ENCODE results near the gene SLC10A7. TPM values are rescaled to one million over a fixed set of nuclear protein-coding genes. Genes with fewer than 3 reads are reported as not detected.

SLC10A7 gene
- total and polyA plus RNA-seq, 7 donors = 1.4 to 9.3 (median 5.3) TPM

DNA sequence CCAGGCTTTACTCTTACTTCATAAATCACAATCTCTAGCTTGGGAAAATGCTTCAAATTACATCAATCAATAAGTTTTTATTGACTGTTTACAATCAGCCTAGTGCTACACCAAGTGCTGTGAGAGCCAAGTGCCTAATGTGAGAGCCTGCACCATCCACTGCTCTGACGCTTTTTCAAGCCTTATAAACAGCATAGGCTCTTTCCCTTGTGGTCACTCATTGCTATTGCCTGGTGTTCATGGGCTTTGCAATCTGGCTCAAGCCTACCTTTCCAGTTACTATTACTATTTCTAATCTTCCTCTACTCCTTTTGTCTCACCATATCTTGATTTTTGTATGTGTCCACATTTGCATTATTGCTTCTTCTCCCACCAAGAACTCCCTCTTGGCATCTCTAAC is 230.4 kb downstream of the SLC10A7 start:
- WGBS, 2 donors = 98 to 99% methylated on average over 1 of the region's 1 CpG
- Histone ChIP-seq H3K36me3 (peaks cover 0 to 14% (median 2%) of the 10 kb centered on the region in 4 donors), H3K9me3 (no peaks in the 10 kb centered on the region), H3K27me3 (no peaks in the 10 kb centered on the region), H3K4me1 (no peaks in the 10 kb centered on the region), H3K27ac (no peak overlapping the region), H3K4me3 (no peak overlapping the region)
- intact Hi-C loops (cut with DNase I) = no loop called here
- TF ChIP-seq POLR2A (IDR thresholded peaks at IDR 0.05) (no peak), POLR2AphosphoS5 (IDR thresholded peaks at IDR 0.05) (no peak)
- no peak for DNase-seq

DNA sequence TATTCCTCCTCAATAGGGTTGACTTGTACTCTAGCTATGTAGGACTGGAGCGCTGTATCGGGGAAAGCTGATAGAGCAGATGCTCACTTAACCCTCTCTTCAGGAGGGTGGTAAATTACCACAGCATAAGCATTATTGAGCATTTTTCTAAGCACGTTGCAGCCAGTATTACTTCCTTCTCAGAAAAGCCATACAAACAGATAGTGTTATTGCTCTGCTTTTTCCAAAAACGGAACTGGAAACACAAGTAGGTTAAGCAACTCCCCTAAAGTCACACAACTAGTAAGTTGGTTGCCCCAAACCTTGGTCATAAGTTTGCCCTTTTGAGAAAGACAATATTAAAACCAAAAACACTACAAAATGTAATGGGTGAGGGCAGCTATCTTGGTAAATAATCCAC is 233.5 kb downstream of the SLC10A7 start:
- DNase-seq = no peak
- 63 to 77% methylated on average over 4 of the region's 4 CpGs for WGBS, 2 donors
- Histone ChIP-seq H3K27me3 (no peaks in the 10 kb centered on the region), H3K4me1 (no peaks in the 10 kb centered on the region), H3K4me3 (no peak overlapping the region), H3K27ac (no peak overlapping the region), H3K9me3 (no peaks in the 10 kb centered on the region), H3K36me3 (peaks cover 0 to 18% (median 2%) of the 10 kb centered on the region in 4 donors)
- TF ChIP-seq EP300 (IDR thresholded peaks at IDR 0.05) (no peak), POLR2A (IDR thresholded peaks at IDR 0.05) (no peak), POLR2AphosphoS5 (IDR thresholded peaks at IDR 0.05) (no peak)
- TF ChIP-seq, protein P1, sequence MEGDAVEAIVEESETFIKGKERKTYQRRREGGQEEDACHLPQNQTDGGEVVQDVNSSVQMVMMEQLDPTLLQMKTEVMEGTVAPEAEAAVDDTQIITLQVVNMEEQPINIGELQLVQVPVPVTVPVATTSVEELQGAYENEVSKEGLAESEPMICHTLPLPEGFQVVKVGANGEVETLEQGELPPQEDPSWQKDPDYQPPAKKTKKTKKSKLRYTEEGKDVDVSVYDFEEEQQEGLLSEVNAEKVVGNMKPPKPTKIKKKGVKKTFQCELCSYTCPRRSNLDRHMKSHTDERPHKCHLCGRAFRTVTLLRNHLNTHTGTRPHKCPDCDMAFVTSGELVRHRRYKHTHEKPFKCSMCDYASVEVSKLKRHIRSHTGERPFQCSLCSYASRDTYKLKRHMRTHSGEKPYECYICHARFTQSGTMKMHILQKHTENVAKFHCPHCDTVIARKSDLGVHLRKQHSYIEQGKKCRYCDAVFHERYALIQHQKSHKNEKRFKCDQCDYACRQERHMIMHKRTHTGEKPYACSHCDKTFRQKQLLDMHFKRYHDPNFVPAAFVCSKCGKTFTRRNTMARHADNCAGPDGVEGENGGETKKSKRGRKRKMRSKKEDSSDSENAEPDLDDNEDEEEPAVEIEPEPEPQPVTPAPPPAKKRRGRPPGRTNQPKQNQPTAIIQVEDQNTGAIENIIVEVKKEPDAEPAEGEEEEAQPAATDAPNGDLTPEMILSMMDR (IDR thresholded peaks at IDR 0.05) = no peak
- intact Hi-C loops (cut with DNase I) = no loop called here

DNA sequence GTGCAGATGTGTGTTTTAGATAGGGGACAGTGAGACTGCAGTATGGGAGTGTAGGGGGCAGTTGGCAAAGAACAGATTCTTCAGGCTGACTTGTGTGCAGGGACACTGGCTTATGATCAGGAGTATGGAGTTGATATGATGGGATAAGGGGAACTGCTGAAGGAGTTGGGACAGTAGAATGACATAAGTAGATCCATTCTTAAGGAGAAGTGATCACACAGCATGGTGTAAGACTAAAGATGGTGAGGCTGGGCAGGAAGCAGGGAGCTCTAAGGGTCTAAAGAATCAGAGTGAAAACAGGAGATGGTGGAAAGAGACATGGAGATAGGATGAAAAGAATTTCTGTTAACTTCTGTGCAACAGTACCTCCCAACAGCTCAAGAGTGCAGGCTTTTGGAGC is 236.7 kb downstream of the SLC10A7 start:
- Histone ChIP-seq H3K4me1 (no peaks in the 10 kb centered on the region), H3K27me3 (no peaks in the 10 kb centered on the region), H3K9me3 (no peaks in the 10 kb centered on the region), H3K4me3 (no peak overlapping the region), H3K27ac (no peak overlapping the region), H3K36me3 (peaks cover 0 to 18% (median 2%) of the 10 kb centered on the region in 4 donors)
- TF ChIP-seq EP300 (IDR thresholded peaks at IDR 0.05) = no peak
- TF ChIP-seq POLR2AphosphoS5 (IDR thresholded peaks at IDR 0.05) = no peak
- no peak for TF ChIP-seq POLR2A (IDR thresholded peaks at IDR 0.05)
- TF ChIP-seq, protein P1 (IDR thresholded peaks at IDR 0.05) = no peak
- no peak for DNase-seq
- intact Hi-C loops (cut with DNase I) = no loop called here

DNA sequence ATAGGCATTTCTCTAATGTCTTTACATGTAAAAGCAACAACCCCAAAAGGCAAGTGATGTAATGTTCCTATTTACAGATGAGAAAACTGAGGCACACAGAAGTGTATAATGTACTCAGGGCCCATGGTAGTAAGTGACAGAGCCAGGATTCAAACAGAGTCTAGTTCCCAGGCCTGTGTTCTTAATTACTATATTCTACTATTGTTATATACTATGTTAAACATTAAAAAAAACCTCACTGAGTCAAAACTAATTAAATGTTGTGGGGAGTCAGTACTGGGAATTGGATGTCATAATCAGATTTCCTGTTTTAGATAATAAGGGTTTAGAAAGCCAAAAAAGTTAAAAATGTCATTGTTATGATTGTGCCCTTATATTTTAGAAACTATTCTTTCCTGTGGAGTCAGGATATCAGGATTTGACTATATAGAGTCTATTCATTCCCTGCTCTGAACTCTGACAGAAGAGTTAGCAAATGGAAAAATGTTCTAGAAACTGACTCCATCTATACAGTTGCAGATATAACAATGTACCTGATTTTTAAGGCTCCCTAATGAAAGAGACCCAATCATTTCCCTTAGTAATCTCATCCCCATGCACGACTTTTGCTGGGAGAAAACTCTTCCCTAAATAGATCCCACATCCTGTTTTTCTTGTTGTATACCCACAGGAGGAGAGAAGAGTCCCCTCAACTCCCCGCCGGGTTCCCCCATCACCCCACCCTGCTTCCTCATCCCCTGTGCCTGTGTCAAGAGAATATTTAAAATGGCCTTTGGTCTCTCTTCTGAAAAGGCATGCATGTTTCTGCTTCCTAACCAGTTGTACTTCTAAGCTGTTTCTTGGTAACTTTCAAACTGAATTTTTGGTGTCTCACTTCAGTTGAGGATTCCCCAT is 237.7 kb downstream of the SLC10A7 start:
- Histone ChIP-seq H3K27me3 (no peaks in the 10 kb centered on the region), H3K27ac (no peak overlapping the region), H3K4me3 (no peak overlapping the region), H3K4me1 (no peaks in the 10 kb centered on the region), H3K36me3 (peaks cover 0 to 18% (median 2%) of the 10 kb centered on the region in 4 donors), H3K9me3 (no peaks in the 10 kb centered on the region)
- TF ChIP-seq EP300 (IDR thresholded peaks at IDR 0.05) = no peak
- TF ChIP-seq POLR2A (IDR thresholded peaks at IDR 0.05) = no peak
- TF ChIP-seq, protein P1 (IDR thresholded peaks at IDR 0.05) = no peak
- no peak for TF ChIP-seq POLR2AphosphoS5 (IDR thresholded peaks at IDR 0.05)
- no peak for DNase-seq
- 52 to 80% methylated on average over 3 of the region's 3 CpGs for WGBS, 2 donors
- intact Hi-C loops (cut with DNase I) = no loop called here

DNA sequence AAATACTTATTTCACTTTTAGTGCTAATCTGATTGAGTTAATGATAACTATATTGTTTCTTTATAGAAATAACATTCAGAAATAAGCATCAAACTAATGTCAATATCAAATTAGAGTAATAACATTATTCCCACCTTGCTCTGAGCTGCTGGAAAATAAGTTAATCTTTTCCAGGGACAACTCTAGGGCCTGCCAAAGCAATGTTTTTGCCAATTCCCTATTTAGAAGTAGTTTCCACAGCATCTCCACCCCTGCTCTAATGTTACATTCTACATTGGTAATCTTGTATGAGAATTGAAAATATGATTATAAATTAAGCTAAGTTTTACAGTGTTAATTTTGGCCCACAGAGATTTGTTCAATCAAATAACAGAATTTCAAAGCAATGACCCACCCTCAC is 239.1 kb downstream of the SLC10A7 start:
- DNase-seq = no peak
- Histone ChIP-seq H3K27me3 (no peaks in the 10 kb centered on the region), H3K36me3 (peaks cover 0 to 16% (median 2%) of the 10 kb centered on the region in 4 donors), H3K4me1 (no peaks in the 10 kb centered on the region), H3K9me3 (no peaks in the 10 kb centered on the region), H3K4me3 (no peak overlapping the region), H3K27ac (no peak overlapping the region)
- intact Hi-C loops (cut with DNase I) = no loop called here
- no peak for TF ChIP-seq POLR2AphosphoS5 (IDR thresholded peaks at IDR 0.05)
- TF ChIP-seq EP300 (IDR thresholded peaks at IDR 0.05) = no peak
- TF ChIP-seq POLR2A (IDR thresholded peaks at IDR 0.05) = no peak
- TF ChIP-seq, protein P1 (IDR thresholded peaks at IDR 0.05) = no peak
